Hematopoietic multipotent progenitor cell treated with erythropoietin and hydrocortisone succinate and interleukin-3 and kit ligand, for 15 days (in vitro differentiated cells): ENCODE results near the gene SF3B3.
A peak's percentile ranks its signal among the peaks of the same experiment; 100 is the strongest.

ENCODE experiments used
- DNase-seq: peaks from one replicate; pipeline ENCODE4 v3.0.0-alpha.2; 2015; ENCODE audit warnings: low spot score

SF3B3 gene

DNA sequence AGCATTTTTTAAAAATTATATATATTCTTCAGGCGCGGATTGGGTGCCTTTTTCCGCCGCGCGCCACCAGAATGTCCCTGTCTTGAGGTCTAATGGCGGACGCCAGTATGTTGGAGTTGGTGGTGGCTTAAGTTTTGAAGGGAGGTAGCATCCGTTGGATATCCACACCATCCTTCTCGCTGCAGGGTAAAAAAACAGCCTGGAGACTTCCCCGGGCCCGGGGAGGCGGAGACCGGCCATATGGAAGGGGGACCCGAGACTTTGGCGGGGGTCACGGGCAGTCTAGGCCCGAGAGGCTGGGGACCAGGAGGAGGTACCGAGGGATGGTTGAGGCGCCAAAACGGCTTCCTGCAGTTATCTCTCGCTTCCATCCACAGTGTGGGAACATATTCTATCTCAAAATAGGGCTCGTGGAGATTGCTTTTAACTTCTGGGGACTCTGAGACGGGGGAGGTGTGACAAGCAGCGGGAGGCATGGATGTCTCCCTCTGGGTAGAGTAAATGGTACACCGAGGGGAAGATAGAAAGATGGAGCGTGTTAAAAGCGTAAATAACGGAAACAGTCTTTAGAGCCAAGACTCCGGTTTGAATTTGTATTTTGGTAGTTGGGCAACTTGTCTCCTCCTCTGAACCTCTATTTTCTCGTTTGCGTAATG, at the start of gene SF3B3:
Gene SF3B3 (plus strand): TSS at position 74 of the 656 bp plus-strand sequence. CDS start 2,841 bp downstream, outside the sequence.
- DNase-seq, result no peak

GRCh38 chr16:70474320-70475053, 49.1 kb upstream of the SF3B3 start:
- no peak for DNase-seq

DNA sequence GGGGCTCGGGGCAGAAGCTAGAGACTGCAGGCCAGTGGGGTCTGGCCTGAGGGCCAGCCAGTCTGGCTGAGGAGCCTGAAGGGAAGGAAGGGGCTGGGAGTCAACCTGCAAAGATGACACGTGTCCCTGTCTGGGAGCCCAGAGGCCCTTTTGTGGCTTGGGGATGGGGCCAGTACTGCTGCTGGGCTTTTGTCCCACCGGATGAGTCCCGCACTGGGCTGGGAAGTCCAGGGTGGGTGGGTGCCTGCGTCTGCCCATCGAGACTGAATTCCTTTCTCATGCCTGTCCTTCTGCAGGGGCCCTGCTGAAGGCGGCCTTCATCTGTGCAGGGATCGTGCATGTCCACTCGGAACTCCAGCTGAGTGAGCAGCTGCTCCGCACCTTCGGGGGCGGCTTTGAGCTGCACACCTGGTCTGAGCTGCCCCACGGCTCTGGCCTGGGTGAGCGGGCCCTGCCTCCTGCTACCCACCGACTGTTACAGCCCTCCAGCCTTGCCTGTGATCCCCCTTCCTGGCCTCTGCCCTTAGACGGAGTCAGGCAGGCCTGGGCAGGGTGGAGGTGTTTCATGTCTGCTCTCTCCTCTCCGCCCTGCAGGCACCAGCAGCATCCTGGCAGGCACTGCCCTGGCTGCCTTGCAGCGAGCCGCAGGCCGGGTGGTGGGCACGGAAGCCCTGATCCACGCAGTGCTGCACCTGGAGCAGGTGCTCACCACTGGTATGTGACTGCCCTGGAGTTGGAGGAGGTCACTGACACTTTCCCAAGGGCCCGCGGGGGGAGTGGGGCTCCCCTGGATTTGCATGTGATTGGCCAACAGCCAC, 48.4 kb upstream of the SF3B3 start:
- DNase-seq, result no peak

DNA sequence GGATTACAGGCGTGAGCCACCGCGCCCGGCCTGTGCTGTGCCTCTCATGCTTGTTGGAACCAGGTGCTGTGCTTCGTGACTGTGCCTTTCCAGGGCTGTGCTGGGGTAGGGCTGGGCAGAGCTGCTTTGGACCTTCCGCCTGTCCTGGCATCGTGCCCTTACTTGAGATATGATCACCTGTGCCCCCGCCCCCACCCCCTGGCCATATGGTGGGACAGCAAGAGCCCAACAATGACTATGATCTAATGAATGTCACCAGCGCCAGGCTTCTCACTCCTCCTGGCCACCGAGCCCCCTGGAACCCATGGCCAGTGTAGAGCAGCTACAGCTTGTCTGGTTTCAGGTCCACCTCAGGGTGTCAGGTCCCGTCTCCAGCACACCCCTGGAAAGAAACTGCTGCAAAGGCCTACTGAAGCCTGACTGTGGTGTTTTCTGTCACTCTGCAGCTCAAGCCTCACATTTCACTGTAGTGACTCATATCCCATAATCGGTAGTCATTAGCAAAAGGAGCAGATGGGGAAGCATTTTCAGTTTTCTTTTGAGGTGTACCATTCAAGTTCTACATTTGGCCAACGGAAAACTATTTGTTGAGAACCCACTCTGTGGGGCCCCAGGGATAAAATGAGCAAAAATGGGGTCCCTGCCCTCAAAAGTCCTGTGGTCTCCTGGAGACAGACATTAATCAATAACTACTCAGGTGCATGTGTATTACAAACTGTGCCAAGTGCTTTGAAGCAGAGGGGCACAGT, 47.2 kb upstream of the SF3B3 start:
- no peak for DNase-seq

DNA sequence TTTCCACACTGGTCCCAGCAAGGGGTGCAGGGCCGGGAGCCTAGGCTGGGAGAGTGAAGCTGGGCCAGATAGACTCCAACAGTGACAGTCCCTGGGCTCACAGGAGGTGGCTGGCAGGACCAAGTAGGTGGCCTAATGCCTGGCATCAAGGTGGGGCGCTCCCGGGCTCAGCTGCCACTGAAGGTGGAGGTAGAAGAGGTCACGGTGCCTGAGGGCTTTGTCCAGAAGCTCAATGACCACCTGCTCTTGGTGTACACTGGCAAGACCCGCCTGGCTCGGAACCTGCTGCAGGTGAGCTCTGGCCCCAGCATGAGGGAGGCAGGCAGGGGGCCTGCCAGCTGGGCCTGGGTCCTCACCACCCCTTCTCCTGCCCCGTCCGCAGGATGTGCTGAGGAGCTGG, 45.4 kb upstream of the SF3B3 start:
- no peak for DNase-seq

GRCh38 chr16:70478912-70479341, 44.7 kb upstream of the SF3B3 start:
- DNase-seq, result no peak

DNA sequence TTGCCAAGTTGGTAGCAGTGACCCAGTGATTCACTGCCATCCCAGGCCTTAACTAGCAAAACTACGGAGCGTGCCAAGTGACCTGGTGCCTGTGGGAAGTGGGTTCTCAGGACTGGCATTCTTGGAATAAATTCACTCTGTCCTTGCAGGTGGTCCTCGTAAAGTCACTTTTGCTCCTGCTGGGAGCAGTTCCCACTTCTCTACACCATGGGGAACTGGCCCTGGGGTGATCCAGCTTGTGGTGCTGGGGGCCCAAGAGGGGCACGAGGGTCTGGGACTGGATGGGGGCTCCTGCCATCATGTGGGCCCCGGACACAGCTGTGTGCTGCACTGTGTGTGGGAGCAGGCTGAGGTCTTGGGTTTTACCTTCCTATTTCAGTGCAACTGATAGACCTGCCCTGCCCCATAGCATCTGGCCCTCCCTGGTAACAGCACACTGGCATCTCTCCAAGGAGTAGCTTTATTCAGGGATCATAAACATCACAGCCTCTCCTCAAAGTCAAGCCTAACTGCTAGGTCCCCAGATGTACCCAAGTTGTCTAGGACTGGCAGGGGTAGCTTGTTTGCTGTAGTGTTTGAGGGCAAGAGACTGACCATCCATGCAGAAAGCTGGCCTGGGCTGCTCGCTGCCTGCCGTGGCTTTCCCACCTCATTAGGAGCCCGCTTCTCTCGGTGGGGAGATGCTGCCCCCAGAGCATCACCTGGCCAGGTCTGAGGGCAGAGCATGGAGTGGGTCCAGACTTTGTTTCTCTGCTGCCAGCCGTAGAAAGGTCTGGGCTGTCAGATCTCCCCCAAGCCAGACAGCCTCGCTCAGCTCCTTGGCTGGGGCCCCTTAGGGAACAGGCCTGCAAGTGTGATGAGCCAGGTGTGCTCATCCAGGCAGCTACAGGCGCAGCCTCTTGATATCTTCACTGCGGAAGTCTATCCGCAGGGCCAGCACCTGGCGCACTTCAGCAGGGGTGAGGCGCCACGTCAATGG, 43.2 kb upstream of the SF3B3 start:
- peak; percentile 39 for DNase-seq

- no peak for DNase-seq
Measured at GRCh38 chr16:70481929-70482536, 41.6 kb upstream of the SF3B3 start.

DNA sequence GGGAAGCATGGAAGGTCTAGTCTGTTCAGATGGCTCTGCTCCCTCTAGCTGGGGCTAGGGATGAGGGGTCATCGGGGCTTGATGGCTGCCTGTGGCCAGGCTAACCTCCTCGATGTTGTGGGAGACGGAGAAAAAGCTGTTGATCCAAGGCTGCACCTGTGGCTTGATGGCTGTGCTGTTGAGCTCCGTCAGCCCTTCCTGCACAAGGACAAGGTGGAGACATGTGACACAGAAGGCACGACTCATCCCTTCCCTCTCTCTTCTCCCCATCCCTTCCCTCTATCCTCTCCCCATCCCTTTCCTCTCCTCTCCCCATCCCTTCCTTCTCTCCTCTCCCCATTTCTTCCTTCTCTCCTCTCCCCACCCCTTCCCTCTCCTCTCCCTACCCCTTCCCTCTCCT, 41.0 kb upstream of the SF3B3 start:
- no peak for DNase-seq

GRCh38 chr16:70483426-70483825, 40.2 kb upstream of the SF3B3 start:
- DNase-seq, result no peak

DNA sequence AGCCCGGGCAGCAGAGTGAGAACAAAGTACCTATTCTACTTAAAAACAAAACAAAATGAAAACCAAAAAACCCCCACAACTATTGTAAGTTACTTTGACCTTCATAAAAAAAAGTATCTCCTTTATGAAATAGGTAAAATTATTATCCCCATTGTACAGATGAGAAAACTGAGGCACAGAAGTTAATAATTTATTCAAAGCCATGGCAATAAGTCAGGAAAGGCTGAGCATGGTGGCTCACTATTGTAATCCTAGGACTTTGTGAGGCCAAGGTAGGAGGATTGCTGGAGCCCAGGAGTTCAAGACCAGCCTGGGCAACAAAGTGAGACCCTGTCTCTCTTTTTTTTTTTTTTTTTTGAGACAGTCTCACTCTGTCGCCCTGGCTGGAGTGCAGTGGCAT, 38.7 kb upstream of the SF3B3 start:
- no peak for DNase-seq

GRCh38 chr16:70490261-70490660, 33.4 kb upstream of the SF3B3 start:
- DNase-seq, result no peak

DNA sequence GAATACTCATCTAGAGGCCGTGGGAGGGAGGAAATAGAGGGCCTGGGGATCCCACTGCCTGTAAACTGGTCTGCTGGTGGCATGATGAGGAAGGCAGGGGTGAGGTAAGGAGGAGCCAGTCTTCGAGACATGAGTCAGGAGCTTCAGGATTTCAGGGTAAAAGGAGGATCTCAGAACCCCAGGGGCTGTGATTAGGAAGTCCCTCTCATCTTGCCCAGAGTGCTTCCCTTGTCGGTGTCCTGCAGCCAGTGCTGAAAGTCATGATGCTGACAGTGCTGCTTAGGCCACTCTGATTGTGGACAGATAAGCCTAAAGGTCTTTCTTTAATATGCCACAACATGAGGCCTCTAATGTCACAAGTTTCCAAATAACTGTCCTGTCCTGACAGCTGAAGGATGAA, 29.8 kb upstream of the SF3B3 start:
- no peak for DNase-seq

GRCh38 chr16:70494202-70494770, 29.3 kb upstream of the SF3B3 start:
- no peak for DNase-seq

- no peak for DNase-seq
Measured at GRCh38 chr16:70494777-70495176, 28.8 kb upstream of the SF3B3 start.

DNA sequence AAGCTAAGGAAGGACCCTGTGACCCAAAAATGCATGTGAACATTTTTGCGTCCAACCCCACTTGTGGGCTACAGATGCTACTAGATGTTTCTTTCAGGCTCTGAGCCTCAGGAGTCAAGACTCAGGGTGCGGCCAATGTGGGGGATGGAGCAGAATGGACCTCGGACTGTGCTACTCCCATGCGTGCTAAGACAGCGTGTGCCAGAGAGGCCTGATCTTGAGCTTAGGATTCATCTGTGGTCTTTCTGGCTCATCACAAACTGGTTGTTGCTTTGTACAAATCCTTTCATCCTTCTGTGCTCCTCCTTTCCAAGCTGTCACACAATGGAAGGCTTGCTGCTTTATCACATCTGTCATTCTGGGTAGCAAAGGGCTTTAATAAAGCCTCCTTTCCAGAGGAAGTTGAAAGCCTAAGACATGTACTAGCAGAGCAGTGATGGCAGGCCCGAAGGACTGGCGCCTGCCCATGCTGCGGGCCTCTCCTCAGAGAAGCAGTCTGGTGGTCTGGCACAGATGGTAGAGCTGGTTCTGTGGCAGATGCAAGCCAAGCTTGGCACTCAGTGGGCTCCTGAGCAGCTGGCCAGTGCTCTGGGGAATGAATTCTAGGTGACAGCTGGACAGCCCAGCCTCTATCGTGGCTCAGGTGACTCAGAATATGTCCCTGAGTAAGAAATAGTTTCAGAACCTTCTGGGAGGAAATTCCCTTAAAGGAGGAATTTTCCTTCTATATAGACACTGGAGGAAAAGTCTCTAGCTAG, 28.0 kb upstream of the SF3B3 start:
- no peak for DNase-seq

DNA sequence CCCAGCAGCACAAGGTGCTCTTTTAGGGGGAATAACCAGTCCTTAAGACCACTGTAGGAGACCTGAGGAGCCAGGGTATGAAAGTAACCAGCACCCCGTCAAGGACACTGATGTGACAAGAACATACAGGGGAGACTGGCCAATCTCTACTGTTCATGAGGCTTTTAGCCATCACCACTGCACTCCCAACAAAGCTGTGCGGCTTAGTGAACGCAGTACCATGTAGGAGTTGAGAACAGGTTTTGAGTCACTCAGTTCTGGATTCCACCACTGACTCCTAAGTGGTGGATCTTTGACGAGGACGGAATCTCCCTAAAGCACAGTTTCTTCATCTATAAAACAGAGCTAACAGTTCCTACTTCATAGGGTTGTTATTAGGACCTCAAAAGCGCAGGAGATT, 27.1 kb upstream of the SF3B3 start:
- no peak for DNase-seq

- DNase-seq, result no peak
Measured at GRCh38 chr16:70508752-70509151, 14.9 kb upstream of the SF3B3 start.

DNA sequence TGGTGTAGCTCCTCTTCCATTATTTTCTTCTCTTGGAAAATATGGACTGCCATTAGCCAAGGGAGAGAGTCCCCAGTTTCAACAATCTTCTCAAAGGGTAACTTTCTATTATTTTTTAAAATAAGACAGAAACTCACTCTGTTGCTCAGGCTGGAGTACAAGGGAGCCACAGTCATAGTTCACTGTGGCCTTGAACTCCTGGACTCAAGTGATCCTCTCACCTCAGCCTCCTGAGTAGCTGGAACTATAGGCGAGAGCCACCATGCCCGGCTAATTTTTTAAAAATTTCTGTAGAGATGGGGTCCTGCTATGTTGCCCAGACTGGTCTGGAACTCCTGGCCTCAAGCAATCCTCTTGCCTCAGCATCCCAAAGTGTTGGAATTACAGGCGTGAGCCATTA, 13.4 kb upstream of the SF3B3 start:
- no peak for DNase-seq
